ENCODE measurements around the gene JAK3. TPM values are rescaled to one million over a fixed set of nuclear protein-coding genes. Genes with fewer than 3 reads are reported as not detected.

The JAK3 gene
- total RNA-seq, 4 donors from 2014 or later, result 1.0 to 4.0 (median 1.7) TPM

DNA sequence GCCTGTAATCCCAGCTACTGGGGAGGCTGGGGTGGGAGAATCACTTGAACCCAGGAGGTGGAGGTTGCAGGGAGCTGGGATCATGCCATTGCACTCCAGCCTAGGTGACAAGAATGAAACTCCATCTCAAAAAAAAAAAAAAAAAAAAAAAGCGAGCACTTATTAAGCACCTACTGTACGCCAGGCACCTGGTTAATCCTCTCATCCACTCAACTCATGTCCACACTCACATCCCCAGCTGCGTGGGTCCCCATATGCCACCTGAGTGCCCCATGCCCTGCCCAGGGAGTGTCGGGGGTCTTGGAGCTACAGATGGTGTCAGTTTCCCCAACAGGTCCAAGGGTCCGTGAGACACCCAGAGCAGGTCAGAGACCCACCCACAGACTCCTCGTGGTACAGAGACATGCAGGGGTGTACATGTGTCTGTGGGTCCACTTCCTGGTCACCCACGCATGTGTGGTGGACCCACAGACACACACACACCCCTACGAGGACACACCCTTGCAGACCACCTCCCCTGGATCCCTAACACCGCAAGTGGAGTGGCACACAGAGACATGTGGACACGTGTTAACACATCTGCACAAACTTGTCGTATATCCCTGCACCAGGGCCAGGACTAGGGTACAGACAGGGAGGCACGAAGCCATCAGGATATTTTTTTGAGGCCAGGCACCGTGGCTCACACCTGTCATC, 30.0 kb downstream of the JAK3 start:
- H3K27me3 ChIP-seq, result peaks cover 16% of the 10 kb centered on the region
- H3K9me3 ChIP-seq, result no peaks in the 10 kb centered on the region
- 79% methylated on average over 7 of the region's 13 CpGs for WGBS
- DNase-seq (ENCODE audit: low spot score in 2 of 2), result no peak
- H3K4me1 ChIP-seq, result no peaks in the 10 kb centered on the region
- TF ChIP-seq, protein P1, sequence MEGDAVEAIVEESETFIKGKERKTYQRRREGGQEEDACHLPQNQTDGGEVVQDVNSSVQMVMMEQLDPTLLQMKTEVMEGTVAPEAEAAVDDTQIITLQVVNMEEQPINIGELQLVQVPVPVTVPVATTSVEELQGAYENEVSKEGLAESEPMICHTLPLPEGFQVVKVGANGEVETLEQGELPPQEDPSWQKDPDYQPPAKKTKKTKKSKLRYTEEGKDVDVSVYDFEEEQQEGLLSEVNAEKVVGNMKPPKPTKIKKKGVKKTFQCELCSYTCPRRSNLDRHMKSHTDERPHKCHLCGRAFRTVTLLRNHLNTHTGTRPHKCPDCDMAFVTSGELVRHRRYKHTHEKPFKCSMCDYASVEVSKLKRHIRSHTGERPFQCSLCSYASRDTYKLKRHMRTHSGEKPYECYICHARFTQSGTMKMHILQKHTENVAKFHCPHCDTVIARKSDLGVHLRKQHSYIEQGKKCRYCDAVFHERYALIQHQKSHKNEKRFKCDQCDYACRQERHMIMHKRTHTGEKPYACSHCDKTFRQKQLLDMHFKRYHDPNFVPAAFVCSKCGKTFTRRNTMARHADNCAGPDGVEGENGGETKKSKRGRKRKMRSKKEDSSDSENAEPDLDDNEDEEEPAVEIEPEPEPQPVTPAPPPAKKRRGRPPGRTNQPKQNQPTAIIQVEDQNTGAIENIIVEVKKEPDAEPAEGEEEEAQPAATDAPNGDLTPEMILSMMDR (IDR thresholded peaks at IDR 0.05), result no peak
- TF ChIP-seq POLR2AphosphoS5 (IDR thresholded peaks at IDR 0.05) (no peak), POLR2A (IDR thresholded peaks at IDR 0.05) (no peak), EP300 (IDR thresholded peaks at IDR 0.05) (no peak)
- no peaks in the 10 kb centered on the region for H3K36me3 ChIP-seq
- no peak overlapping the region for H3K4me3 ChIP-seq
- no peak overlapping the region for H3K27ac ChIP-seq

DNA sequence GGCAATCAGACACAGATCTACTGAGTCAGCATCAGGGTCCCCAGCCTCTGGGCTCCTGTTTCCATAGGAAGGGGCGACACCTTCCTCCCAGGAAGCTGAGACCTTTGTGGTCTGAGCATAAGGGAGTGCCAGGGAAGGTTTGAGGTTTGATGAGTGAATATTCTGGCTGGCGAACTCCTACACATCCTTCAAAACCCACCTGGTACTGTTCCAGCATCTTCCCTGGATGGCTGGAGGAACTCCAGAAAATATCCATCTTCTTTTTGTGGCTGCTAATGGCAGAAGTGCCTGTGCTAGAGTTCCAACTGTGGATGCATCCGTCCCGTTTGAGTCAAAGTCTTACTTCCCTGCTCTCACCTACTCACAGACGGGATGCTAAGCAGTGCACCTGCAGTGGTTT, 35.7 kb downstream of the JAK3 start:
- no peak for DNase-seq (ENCODE audit: low spot score in 2 of 2)
- 69% methylated on average over 5 of the region's 5 CpGs for WGBS
- no peaks in the 10 kb centered on the region for H3K4me1 ChIP-seq
- no peak overlapping the region for H3K27ac ChIP-seq
- no peaks in the 10 kb centered on the region for H3K9me3 ChIP-seq
- H3K36me3 ChIP-seq, result no peaks in the 10 kb centered on the region
- no peak overlapping the region for H3K4me3 ChIP-seq
- TF ChIP-seq POLR2AphosphoS5 (IDR thresholded peaks at IDR 0.05), result no peak
- TF ChIP-seq EP300 (IDR thresholded peaks at IDR 0.05), result no peak
- no peak for TF ChIP-seq POLR2A (IDR thresholded peaks at IDR 0.05)
- TF ChIP-seq, protein P1 (IDR thresholded peaks at IDR 0.05), result no peak
- H3K27me3 ChIP-seq, result peaks cover 31% of the 10 kb centered on the region

DNA sequence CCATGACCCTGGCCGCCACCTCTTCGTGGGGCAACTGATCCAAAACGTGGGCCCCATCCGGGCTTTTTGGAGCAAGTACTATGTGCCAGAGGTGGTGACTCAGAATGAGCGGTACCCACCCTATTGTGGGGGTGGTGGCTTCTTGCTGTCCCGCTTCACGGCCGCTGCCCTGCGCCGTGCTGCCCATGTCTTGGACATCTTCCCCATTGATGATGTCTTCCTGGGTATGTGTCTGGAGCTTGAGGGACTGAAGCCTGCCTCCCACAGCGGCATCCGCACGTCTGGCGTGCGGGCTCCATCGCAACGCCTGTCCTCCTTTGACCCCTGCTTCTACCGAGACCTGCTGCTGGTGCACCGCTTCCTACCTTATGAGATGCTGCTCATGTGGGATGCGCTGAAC, 36.1 kb downstream of the JAK3 start:
- no peak for DNase-seq (ENCODE audit: low spot score in 2 of 2)
- Histone ChIP-seq H3K36me3 (no peaks in the 10 kb centered on the region), H3K27me3 (peaks cover 31% of the 10 kb centered on the region), H3K27ac (no peak overlapping the region), H3K9me3 (no peaks in the 10 kb centered on the region), H3K4me1 (no peaks in the 10 kb centered on the region), H3K4me3 (no peak overlapping the region)
- TF ChIP-seq POLR2A (IDR thresholded peaks at IDR 0.05) (no peak), POLR2AphosphoS5 (IDR thresholded peaks at IDR 0.05) (no peak), EP300 (IDR thresholded peaks at IDR 0.05) (no peak)
- TF ChIP-seq, protein P1 (IDR thresholded peaks at IDR 0.05), result no peak
- 88% methylated on average over 20 of the region's 20 CpGs for WGBS

DNA sequence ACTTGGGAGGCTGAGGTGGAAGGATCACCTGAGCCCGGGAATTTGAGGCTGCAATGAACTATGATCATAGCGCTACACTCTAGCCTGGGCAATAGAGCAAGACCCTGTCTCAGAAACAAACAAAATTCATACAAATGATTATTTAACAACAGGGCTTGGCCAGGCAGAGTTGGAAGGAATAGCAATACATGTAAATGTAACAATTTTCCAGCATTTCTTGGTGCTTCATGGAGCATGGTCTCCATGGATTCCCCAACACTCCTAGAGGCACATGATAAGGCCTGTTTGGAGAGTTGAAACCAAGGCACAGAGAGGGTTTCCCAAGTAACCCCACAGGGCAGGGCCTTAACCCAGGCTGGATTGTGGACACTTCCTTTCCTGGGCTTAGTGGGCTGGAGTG, 36.7 kb downstream of the JAK3 start:
- 95% methylated on average over 2 of the region's 2 CpGs for WGBS
- peaks cover 26% of the 10 kb centered on the region for H3K27me3 ChIP-seq
- H3K36me3 ChIP-seq, result no peaks in the 10 kb centered on the region
- H3K27ac ChIP-seq, result no peak overlapping the region
- H3K4me1 ChIP-seq, result no peaks in the 10 kb centered on the region
- no peak for DNase-seq (ENCODE audit: low spot score in 2 of 2)
- TF ChIP-seq POLR2A (IDR thresholded peaks at IDR 0.05) (no peak), EP300 (IDR thresholded peaks at IDR 0.05) (no peak), POLR2AphosphoS5 (IDR thresholded peaks at IDR 0.05) (no peak)
- TF ChIP-seq, protein P1 (IDR thresholded peaks at IDR 0.05), result no peak
- H3K4me3 ChIP-seq, result no peak overlapping the region
- no peaks in the 10 kb centered on the region for H3K9me3 ChIP-seq

DNA sequence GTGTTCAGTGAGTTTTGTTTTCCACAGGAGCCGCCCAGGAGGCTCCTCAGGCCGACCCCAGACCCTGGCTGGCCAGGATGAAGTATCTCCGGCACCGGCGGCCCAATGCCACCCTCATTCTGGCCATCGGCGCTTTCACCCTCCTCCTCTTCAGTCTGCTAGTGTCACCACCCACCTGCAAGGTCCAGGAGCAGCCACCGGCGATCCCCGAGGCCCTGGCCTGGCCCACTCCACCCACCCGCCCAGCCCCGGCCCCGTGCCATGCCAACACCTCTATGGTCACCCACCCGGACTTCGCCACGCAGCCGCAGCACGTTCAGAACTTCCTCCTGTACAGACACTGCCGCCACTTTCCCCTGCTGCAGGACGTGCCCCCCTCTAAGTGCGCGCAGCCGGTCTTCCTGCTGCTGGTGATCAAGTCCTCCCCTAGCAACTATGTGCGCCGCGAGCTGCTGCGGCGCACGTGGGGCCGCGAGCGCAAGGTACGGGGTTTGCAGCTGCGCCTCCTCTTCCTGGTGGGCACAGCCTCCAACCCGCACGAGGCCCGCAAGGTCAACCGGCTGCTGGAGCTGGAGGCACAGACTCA, 40.0 kb downstream of the JAK3 start:
- DNase-seq (ENCODE audit: low spot score in 2 of 2), result no peak
- WGBS, result 75% methylated on average over 32 of the region's 38 CpGs
- Histone ChIP-seq H3K27me3 (peaks cover 21% of the 10 kb centered on the region), H3K4me1 (no peaks in the 10 kb centered on the region), H3K27ac (no peak overlapping the region), H3K4me3 (no peak overlapping the region), H3K36me3 (no peaks in the 10 kb centered on the region), H3K9me3 (no peaks in the 10 kb centered on the region)
- no peak for TF ChIP-seq POLR2AphosphoS5 (IDR thresholded peaks at IDR 0.05)
- TF ChIP-seq EP300 (IDR thresholded peaks at IDR 0.05), result no peak
- no peak for TF ChIP-seq POLR2A (IDR thresholded peaks at IDR 0.05)

Measured in suprapubic skin (tissue), 4 donors.